HL-60 (cell line): Measurements from ENCODE around the gene PLPP2.

Source experiments
- DNase-seq, 2 experiments: peaks; one replicate each; pipeline ENCODE4 v3.0.0-alpha.2; 2010 to 2020; ENCODE audit warnings: low read depth in 1 of 2, low spot score in 1 of 2
- H3K27ac ChIP-seq: fragments of 250-450 bp; sonication (Bioruptor Pico); replicated peaks from 2 replicates; pipeline ENCODE4 v1.5.1; 2020; ENCODE audit warnings: mild to moderate bottlenecking, moderate library complexity
- H3K27me3 ChIP-seq: fragments of 250-450 bp; sonication (Bioruptor Pico); 2 replicates; pipeline ENCODE4 v1.5.1; 2021; ENCODE audit warnings: mild to moderate bottlenecking, moderate library complexity; ENCODE audit not compliant: insufficient read depth, poor library complexity, severe bottlenecking
- H3K4me3 ChIP-seq: replicated peaks from 2 replicates; pipeline ENCODE4 v1.5.1; 2011; ENCODE audit warnings: mild to moderate bottlenecking, control low read depth, low read length; ENCODE audit not compliant: insufficient read depth
- CTCF ChIP-seq: IDR thresholded peaks from one replicate; pipeline ENCODE4 v1.5.1; 2011; ENCODE audit warnings: low read length, control low read depth, inconsistent platforms; ENCODE audit not compliant: insufficient read depth
- GABPA ChIP-seq: IDR thresholded peaks from 2 replicates; pipeline ENCODE4 v1.6.1; 2012; ENCODE audit warnings: low read depth
- POLR2AphosphoS5 ChIP-seq: IDR thresholded peaks from 2 replicates; pipeline ENCODE4 v1.6.1; 2012; ENCODE audit warnings: low read depth
- REST ChIP-seq: IDR thresholded peaks from 2 replicates; pipeline ENCODE4 v1.6.1; 2012; ENCODE audit warnings: low read depth; ENCODE audit not compliant: insufficient replicate concordance
- SPI1 ChIP-seq: IDR thresholded peaks from 2 replicates; pipeline ENCODE4 v1.6.1; 2012; ENCODE audit warnings: low read depth, mild to moderate bottlenecking, borderline replicate concordance

PLPP2 gene

GRCh38 chr19:292951-293350, 1.7 kb upstream of the PLPP2 start:
- no peak overlapping the region for H3K4me3 ChIP-seq
- peaks cover 18% of the 10 kb centered on the region for H3K27me3 ChIP-seq
- DNase-seq = no peak
- no peak overlapping the region for H3K27ac ChIP-seq
- no peak for TF ChIP-seq REST
- TF ChIP-seq GABPA = no peak
- no peak for TF ChIP-seq SPI1
- no peak for TF ChIP-seq POLR2AphosphoS5
- no peak for TF ChIP-seq CTCF

- Histone ChIP-seq H3K27ac (no peak overlapping the region), H3K27me3 (peaks cover 18% of the 10 kb centered on the region), H3K4me3 (no peak overlapping the region)
- DNase-seq = no peak
- no peak for TF ChIP-seq CTCF
- TF ChIP-seq REST = no peak
- no peak for TF ChIP-seq GABPA
- no peak for TF ChIP-seq SPI1
- no peak for TF ChIP-seq POLR2AphosphoS5
These were observed 1.2 kb upstream of the PLPP2 start for GRCh38 chr19:292281-292884.

- no peak overlapping the region for H3K4me3 ChIP-seq
- DNase-seq = no peak
- TF ChIP-seq SPI1 (no peak), POLR2AphosphoS5 (no peak), GABPA (no peak), REST (no peak), CTCF (no peak)
- H3K27ac ChIP-seq = no peak overlapping the region
- peaks cover 18% of the 10 kb centered on the region for H3K27me3 ChIP-seq
These were observed 518 bp upstream of the PLPP2 start for GRCh38 chr19:291561-292280.
